CD4-positive, alpha-beta T cell treated with Interleukin-6 for 4 hours (primary cell): ENCODE measurements around the gene OR6C68.
"Not testable (repeated sequence)": the region's sequence is repeated elsewhere in the genome, so short reads cannot be mapped to it uniquely, and the experiment has no call there.

Experiments
- DNase-seq: peaks from one replicate; pipeline ENCODE4 v3.0.0-alpha.2; 2020; ENCODE audit warnings: mixed read lengths

OR6C68 gene

GRCh38 chr12:55492078-55492477 lies at the start of gene OR6C68:
OR6C68 (plus strand) TSS chr12:55492378; CDS start chr12:55492378, 0 bp downstream.
- DNase-seq, result no peak

- no peak for DNase-seq
These were observed 48.4 kb upstream of the OR6C68 start, which contains the start of gene OR6C2 for GRCh38 chr12:55443776-55444175. OR6C2 (plus strand) TSS chr12:55444076; CDS start chr12:55452214, 8,138 bp downstream.

GRCh38 chr12:55445357-55445756 lies 46.8 kb upstream of the OR6C68 start:
- DNase-seq, result no peak

GRCh38 chr12:55446326-55446725 lies 45.9 kb upstream of the OR6C68 start:
- DNase-seq, result no peak

- no peak for DNase-seq
These were observed 43.4 kb upstream of the OR6C68 start for GRCh38 chr12:55448825-55449224.

- not testable (repeated sequence) for DNase-seq
These were observed 27.3 kb upstream of the OR6C68 start for GRCh38 chr12:55464926-55465325.

- DNase-seq, result no peak
These were observed 24.3 kb upstream of the OR6C68 start for GRCh38 chr12:55467836-55468235.

- no peak for DNase-seq
These were observed 22.9 kb upstream of the OR6C68 start for GRCh38 chr12:55469291-55469690.

- DNase-seq, result no peak
These were observed 21.9 kb upstream of the OR6C68 start, which contains the start of gene OR6C70 for GRCh38 chr12:55470088-55470829. OR6C70 (minus strand) TSS chr12:55470138; CDS start chr12:55470138, 0 bp downstream.

GRCh38 chr12:55472264-55472663 lies 19.9 kb upstream of the OR6C68 start:
- DNase-seq, result no peak

- DNase-seq, result not testable (repeated sequence)
These were observed 13.0 kb upstream of the OR6C68 start for GRCh38 chr12:55479136-55479535.

- not testable (repeated sequence) for DNase-seq
These were observed 7.9 kb upstream of the OR6C68 start for GRCh38 chr12:55484284-55484683.

GRCh38 chr12:55495490-55495889 lies 3.3 kb downstream of the OR6C68 start:
- DNase-seq, result no peak

- no peak for DNase-seq
These were observed 7.1 kb downstream of the OR6C68 start for GRCh38 chr12:55499231-55499630.

- DNase-seq, result no peak
These were observed 7.7 kb downstream of the OR6C68 start for GRCh38 chr12:55499810-55500252.

GRCh38 chr12:55501601-55502000 lies 9.4 kb downstream of the OR6C68 start:
- DNase-seq, result no peak

- DNase-seq, result no peak
These were observed 23.5 kb downstream of the OR6C68 start for GRCh38 chr12:55515696-55516095.

- no peak for DNase-seq
These were observed 24.2 kb downstream of the OR6C68 start for GRCh38 chr12:55516391-55516790.
